Measurements from ENCODE around the gene AP4B1.
A peak's percentile ranks its signal among the peaks of the same experiment; 100 is the strongest.

Gene AP4B1

DNA sequence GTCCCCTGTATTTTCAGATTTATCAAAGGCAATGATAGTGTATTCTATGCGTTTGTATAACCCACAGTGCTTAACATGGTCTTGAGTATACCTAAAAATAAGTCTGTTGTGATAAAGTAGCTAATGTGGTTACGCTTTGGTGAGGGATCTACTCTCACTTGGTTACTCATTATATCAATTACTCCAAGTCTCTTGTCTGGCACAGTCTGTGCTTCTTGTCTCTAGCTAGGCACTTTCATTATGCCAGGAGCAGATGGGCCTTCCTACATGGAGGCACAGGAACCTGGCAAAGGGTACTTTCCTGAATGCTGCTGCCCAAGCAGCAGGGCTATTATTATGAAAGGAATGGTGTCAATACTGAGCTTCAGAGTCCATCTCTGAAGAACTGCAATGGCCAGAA, 28.9 kb downstream of the AP4B1 start:
- ATAC-seq = no peak
- TF ChIP-seq CREB5 (CRISPR knock-in tag; IDR thresholded peaks at IDR 0.05; ENCODE audit: low read depth) (no peak), POU6F1 (CRISPR knock-in tag; IDR thresholded peaks at IDR 0.05; ENCODE audit: borderline replicate concordance, low read depth) (no peak), ZFP30 (CRISPR knock-in tag; IDR thresholded peaks at IDR 0.05) (no peak), ZC3H10 (CRISPR knock-in tag; IDR thresholded peaks at IDR 0.05) (no peak), TOX (CRISPR knock-in tag; IDR thresholded peaks at IDR 0.05; ENCODE audit: borderline replicate concordance) (no peak), ARNTL (CRISPR knock-in tag; IDR thresholded peaks at IDR 0.05; ENCODE audit: borderline replicate concordance, low read depth) (no peak), ZNF565 (CRISPR knock-in tag; conservative IDR thresholded peaks at IDR 0.05; ENCODE audit: low read depth) (no peak), CSDC2 (CRISPR knock-in tag; IDR thresholded peaks at IDR 0.05) (no peak), BACH2 (CRISPR knock-in tag; IDR thresholded peaks at IDR 0.05; ENCODE audit: borderline replicate concordance) (no peak), PPARA (CRISPR knock-in tag; IDR thresholded peaks at IDR 0.05; ENCODE audit: borderline replicate concordance) (no peak), ZNF70 (CRISPR knock-in tag; IDR thresholded peaks at IDR 0.05) (no peak), ZFP3 (CRISPR knock-in tag; IDR thresholded peaks at IDR 0.05) (no peak), ZNF8 (CRISPR knock-in tag; IDR thresholded peaks at IDR 0.05) (no peak), ISL1 (CRISPR knock-in tag; IDR thresholded peaks at IDR 0.05) (no peak), TCF4 (CRISPR knock-in tag; IDR thresholded peaks at IDR 0.05; ENCODE audit: borderline replicate concordance) (no peak), SNAI2 (CRISPR knock-in tag; IDR thresholded peaks at IDR 0.05) (no peak)
- TF ChIP-seq, protein P1, sequence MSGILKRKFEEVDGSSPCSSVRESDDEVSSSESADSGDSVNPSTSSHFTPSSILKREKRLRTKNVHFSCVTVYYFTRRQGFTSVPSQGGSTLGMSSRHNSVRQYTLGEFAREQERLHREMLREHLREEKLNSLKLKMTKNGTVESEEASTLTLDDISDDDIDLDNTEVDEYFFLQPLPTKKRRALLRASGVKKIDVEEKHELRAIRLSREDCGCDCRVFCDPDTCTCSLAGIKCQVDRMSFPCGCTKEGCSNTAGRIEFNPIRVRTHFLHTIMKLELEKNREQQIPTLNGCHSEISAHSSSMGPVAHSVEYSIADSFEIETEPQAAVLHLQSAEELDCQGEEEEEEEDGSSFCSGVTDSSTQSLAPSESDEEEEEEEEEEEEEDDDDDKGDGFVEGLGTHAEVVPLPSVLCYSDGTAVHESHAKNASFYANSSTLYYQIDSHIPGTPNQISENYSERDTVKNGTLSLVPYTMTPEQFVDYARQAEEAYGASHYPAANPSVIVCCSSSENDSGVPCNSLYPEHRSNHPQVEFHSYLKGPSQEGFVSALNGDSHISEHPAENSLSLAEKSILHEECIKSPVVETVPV (CRISPR knock-in tag; IDR thresholded peaks at IDR 0.05) = no peak
- TF ChIP-seq, protein P2, sequence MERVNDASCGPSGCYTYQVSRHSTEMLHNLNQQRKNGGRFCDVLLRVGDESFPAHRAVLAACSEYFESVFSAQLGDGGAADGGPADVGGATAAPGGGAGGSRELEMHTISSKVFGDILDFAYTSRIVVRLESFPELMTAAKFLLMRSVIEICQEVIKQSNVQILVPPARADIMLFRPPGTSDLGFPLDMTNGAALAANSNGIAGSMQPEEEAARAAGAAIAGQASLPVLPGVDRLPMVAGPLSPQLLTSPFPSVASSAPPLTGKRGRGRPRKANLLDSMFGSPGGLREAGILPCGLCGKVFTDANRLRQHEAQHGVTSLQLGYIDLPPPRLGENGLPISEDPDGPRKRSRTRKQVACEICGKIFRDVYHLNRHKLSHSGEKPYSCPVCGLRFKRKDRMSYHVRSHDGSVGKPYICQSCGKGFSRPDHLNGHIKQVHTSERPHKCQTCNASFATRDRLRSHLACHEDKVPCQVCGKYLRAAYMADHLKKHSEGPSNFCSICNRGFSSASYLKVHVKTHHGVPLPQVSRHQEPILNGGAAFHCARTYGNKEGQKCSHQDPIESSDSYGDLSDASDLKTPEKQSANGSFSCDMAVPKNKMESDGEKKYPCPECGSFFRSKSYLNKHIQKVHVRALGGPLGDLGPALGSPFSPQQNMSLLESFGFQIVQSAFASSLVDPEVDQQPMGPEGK (CRISPR knock-in tag; IDR thresholded peaks at IDR 0.05; ENCODE audit: borderline replicate concordance) = no peak

DNA sequence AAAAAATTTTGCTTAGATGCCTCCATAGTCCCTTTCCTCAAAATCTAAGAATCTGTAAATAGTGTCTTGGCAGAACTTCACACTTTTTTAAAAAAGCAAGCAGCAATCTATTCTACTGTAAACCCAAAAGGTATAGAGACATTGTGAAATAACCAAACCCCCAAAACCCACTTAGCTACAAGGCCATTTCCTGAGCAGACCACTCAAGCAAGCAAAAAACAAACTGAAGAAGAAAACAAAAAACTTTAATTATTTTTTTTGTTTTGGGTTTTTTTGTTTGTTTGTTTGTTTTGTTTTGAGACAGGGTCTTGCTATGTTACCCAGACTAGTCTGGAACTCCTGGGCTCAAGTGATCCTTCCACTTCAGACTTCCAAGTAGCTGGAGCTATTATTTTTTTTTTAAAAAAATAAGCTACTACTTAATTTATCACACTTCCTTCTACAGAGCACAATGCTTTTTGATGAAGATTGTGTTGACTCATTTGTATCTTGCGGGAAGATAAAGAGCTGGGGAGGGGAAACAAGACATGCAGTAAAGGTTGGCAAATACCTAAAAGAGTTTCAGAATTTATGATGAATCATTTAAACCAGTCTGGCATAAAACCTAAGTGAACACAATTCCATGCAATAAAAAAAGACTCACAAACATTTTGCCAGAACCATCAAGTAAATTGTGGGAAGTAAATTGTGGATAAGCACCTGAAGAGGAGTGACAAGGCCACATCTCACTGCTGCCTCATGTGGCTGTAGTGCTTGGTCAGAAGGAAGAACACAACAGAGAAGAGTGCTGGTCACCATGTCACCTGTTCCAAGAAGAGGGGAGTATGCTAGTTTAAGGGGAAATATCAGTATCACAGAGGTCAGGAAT, 30.4 kb downstream of the AP4B1 start:
- no peak for TF ChIP-seq BACH2 (CRISPR knock-in tag; IDR thresholded peaks at IDR 0.05; ENCODE audit: borderline replicate concordance)
- TF ChIP-seq PPARA (CRISPR knock-in tag; IDR thresholded peaks at IDR 0.05; ENCODE audit: borderline replicate concordance) = no peak
- no peak for TF ChIP-seq ZC3H10 (CRISPR knock-in tag; IDR thresholded peaks at IDR 0.05)
- no peak for TF ChIP-seq OSR1 (CRISPR knock-in tag; IDR thresholded peaks at IDR 0.05)
- peak; percentile 51; the same call in 2 of the 3 replicates for ATAC-seq

- ATAC-seq = no peak
- no peak for TF ChIP-seq ESRRG (CRISPR knock-in tag; IDR thresholded peaks at IDR 0.05)
- TF ChIP-seq CSDC2 (CRISPR knock-in tag; IDR thresholded peaks at IDR 0.05) = no peak
- TF ChIP-seq, protein P3, sequence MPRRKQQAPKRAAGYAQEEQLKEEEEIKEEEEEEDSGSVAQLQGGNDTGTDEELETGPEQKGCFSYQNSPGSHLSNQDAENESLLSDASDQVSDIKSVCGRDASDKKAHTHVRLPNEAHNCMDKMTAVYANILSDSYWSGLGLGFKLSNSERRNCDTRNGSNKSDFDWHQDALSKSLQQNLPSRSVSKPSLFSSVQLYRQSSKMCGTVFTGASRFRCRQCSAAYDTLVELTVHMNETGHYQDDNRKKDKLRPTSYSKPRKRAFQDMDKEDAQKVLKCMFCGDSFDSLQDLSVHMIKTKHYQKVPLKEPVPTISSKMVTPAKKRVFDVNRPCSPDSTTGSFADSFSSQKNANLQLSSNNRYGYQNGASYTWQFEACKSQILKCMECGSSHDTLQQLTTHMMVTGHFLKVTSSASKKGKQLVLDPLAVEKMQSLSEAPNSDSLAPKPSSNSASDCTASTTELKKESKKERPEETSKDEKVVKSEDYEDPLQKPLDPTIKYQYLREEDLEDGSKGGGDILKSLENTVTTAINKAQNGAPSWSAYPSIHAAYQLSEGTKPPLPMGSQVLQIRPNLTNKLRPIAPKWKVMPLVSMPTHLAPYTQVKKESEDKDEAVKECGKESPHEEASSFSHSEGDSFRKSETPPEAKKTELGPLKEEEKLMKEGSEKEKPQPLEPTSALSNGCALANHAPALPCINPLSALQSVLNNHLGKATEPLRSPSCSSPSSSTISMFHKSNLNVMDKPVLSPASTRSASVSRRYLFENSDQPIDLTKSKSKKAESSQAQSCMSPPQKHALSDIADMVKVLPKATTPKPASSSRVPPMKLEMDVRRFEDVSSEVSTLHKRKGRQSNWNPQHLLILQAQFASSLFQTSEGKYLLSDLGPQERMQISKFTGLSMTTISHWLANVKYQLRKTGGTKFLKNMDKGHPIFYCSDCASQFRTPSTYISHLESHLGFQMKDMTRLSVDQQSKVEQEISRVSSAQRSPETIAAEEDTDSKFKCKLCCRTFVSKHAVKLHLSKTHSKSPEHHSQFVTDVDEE (CRISPR knock-in tag; IDR thresholded peaks at IDR 0.05) = no peak
- TF ChIP-seq ZFP3 (CRISPR knock-in tag; IDR thresholded peaks at IDR 0.05) = no peak
- TF ChIP-seq TOX (CRISPR knock-in tag; IDR thresholded peaks at IDR 0.05; ENCODE audit: borderline replicate concordance) = no peak
- TF ChIP-seq RARB (CRISPR knock-in tag; IDR thresholded peaks at IDR 0.05) = no peak
- TF ChIP-seq, protein P2 (CRISPR knock-in tag; IDR thresholded peaks at IDR 0.05; ENCODE audit: borderline replicate concordance) = no peak
- TF ChIP-seq ZC3H10 (CRISPR knock-in tag; IDR thresholded peaks at IDR 0.05) = no peak
- TF ChIP-seq ZNF8 (CRISPR knock-in tag; IDR thresholded peaks at IDR 0.05) = no peak
- TF ChIP-seq ZNF70 (CRISPR knock-in tag; IDR thresholded peaks at IDR 0.05) = no peak
- TF ChIP-seq, protein P1 (CRISPR knock-in tag; IDR thresholded peaks at IDR 0.05) = no peak
- TF ChIP-seq PPARA (CRISPR knock-in tag; IDR thresholded peaks at IDR 0.05; ENCODE audit: borderline replicate concordance) = no peak
- no peak for TF ChIP-seq GLIS3 (CRISPR knock-in tag; IDR thresholded peaks at IDR 0.05)
These were observed 32.2 kb downstream of the AP4B1 start for GRCh38 chr1:113872219-113872935.

Measured in SK-N-SH treated with all-trans-retinoic acid at 6 μM for 48 hours (cell line).